Jurkat, Clone E6-1 (cell line): Measurements from ENCODE around the gene PHACTR1.

Source experiments
- DNase-seq: peaks from one replicate; pipeline ENCODE4 v3.0.0-alpha.2; 2011; ENCODE audit warnings: low read depth, low spot score
- H3K4me3 ChIP-seq: 2 replicates; pipeline ENCODE4 v1.5.1; 2011; ENCODE audit warnings: mild to moderate bottlenecking, low read length, control low read depth, moderate library complexity

The PHACTR1 gene

GRCh38 chr6:13249817-13250216, 533.2 kb downstream of the PHACTR1 start:
- H3K4me3 ChIP-seq: no peak overlapping the region
- DNase-seq: no peak

- H3K4me3 ChIP-seq: no peak overlapping the region
- no peak for DNase-seq
These were observed 534.1 kb downstream of the PHACTR1 start for GRCh38 chr6:13250703-13251102.

DNA sequence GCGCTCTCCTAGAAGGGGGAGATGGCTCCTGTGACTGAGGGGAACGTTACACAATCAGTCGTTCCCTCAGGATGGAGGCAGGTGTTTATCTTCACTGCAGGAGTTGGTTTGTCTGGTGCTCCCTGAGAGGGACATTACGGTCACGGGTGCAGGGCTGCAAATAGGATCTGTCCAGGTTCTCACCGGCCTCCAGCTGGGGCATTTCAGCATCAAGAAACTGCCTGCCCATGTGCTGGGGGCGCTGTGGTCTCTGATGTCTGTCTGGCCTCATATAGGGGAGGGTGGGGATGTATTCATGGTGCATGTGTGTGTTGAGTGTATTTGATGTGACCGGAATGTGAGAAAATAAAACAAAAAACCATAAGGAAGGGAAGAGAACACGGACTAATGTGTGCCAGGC, 534.7 kb downstream of the PHACTR1 start:
- no peak for DNase-seq
- no peak overlapping the region for H3K4me3 ChIP-seq

DNA sequence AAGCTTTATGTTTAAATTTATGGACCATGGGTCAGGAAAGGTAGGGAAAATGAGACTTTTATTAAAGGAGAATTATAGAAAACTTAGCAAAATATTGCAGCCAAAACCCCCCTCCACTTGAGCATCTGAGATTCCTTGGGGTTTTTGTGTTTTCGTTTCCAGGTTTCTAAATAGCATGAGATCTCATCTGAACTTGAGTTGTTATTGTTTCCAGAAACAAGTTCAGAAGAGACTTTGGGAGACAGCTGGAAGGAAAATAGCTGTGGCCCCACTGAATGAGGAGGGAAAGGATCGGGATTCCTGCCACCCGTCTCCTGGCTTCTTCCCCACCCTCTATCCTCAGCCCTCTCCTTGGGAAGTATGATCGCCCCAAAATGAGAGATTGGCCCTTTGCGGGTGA, 536.2 kb downstream of the PHACTR1 start:
- no peak overlapping the region for H3K4me3 ChIP-seq
- DNase-seq: no peak

GRCh38 chr6:13253272-13253671, 536.7 kb downstream of the PHACTR1 start:
- H3K4me3 ChIP-seq: no peak overlapping the region
- DNase-seq: no peak

- no peak for DNase-seq
- H3K4me3 ChIP-seq: no peak overlapping the region
These were observed 539.9 kb downstream of the PHACTR1 start for GRCh38 chr6:13256266-13257001.

GRCh38 chr6:13259393-13259792, 542.8 kb downstream of the PHACTR1 start:
- H3K4me3 ChIP-seq: no peak overlapping the region
- no peak for DNase-seq

DNA sequence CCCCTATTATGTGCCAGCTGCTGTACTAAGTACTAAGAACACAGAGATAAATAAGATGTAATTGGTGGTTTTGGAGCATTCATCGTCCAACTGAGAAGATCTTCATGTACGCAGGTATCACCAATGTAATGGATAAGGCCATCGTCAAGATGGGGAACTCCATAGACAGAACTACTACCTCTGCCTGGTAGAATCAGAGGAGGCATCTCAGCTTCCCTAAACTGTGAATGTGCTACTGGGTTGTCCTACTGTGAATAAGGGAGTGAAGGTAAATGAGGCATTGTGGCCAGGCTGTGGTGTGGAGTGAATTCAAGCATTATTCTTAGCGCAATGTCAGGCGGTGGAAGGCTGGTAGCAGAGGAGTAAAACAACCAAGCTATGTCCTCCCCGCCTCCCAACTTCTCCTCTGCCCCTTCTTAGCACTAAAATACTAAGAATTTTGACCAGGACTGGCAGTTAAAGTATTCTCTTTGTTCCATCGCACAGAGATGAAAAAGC, 543.6 kb downstream of the PHACTR1 start:
- H3K4me3 ChIP-seq: no peak overlapping the region
- no peak for DNase-seq

- DNase-seq: no peak
- H3K4me3 ChIP-seq: no peak overlapping the region
These were observed 544.3 kb downstream of the PHACTR1 start for GRCh38 chr6:13260831-13261230.

DNA sequence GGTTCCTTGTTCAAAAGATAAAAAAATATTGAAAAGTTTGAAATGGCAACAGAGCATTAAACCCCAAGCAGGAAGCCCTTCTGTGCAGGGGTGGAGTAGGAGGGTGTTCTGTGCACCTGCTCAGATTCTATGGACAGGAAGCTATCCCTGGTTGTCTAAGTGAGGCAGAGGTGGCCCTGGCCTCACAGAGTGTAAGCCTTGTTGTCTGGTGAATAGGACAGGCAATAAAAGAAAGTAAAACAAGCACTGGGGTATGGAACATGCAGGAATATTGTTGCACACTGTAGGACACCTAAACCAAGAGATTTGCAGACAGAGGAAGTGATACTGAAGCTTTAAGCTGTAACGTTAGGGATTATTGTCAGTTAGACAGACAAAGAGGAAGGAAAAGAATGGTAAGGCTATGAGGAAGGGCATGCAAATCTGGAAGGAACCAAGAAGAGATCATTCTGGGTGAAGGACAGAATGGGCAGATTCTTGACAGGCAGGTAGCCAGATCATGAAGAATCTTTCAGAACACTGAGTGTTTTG, 545.0 kb downstream of the PHACTR1 start:
- no peak overlapping the region for H3K4me3 ChIP-seq
- DNase-seq: peak; percentile 81

DNA sequence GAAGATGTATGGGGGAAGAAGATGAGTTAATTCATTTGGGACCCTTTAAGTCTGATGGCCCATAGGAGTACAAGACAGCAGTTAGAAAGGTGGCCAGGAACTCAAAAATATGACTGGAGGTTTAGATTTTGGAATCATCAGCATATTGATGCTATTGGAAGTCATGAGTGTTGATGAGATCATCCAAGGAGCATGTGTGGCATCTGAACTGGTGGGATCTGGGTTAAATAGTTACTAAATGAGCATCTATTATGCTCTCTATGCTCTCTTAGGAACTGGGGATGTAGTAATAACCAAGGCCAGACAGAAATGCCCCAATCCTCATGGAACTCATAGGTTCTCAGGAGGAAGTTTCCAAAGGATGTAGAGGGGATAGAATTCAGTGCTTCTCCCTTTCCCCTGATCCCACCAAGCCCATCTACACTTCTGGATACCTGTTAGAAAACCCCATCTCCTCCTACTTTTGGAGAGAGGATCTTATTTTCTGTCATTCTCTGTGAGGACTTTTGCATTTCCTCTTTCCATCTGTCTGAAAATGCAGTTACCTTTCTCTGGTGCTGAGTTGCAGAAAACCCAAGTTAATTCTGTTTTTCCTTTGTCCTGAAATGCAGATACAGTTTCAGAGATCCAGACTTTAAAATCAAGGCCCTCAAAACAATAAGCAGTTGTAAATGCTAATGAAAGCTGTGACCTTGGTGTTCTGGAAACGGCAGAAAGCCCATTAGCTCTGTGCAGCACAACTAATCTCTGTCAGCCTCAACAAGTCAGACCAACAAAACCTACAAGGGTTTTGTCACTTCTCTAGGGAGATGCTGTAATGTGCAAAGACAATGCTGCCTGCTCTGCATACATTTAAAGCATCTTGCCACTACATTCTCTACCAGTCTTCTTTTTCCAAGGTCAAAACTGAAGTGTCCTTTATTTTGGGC, 546.0 kb downstream of the PHACTR1 start:
- DNase-seq: no peak
- no peak overlapping the region for H3K4me3 ChIP-seq

DNA sequence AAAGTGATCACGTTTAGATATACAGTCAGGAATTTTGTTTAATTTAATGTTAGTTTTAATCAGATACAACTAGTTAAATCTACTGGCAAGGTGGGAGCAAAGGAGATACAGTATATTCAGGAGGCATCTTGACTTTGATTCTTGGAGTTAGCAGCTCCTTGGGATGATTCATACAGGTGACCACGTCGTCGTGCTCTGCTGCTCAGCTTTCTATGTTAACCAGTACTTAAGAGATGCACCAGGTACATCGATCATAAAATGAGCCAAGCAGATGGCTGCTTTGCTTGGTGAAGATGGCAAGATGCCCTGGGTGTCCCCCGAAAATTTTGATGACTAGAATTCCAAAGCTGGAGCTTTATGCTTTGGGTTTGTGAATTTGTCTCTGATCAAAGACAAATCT, 547.1 kb downstream of the PHACTR1 start:
- no peak overlapping the region for H3K4me3 ChIP-seq
- no peak for DNase-seq

GRCh38 chr6:13267142-13267651, 550.6 kb downstream of the PHACTR1 start:
- H3K4me3 ChIP-seq: no peak overlapping the region
- DNase-seq: no peak

- no peak overlapping the region for H3K4me3 ChIP-seq
- DNase-seq: no peak
These were observed 552.4 kb downstream of the PHACTR1 start for GRCh38 chr6:13268913-13269518.

DNA sequence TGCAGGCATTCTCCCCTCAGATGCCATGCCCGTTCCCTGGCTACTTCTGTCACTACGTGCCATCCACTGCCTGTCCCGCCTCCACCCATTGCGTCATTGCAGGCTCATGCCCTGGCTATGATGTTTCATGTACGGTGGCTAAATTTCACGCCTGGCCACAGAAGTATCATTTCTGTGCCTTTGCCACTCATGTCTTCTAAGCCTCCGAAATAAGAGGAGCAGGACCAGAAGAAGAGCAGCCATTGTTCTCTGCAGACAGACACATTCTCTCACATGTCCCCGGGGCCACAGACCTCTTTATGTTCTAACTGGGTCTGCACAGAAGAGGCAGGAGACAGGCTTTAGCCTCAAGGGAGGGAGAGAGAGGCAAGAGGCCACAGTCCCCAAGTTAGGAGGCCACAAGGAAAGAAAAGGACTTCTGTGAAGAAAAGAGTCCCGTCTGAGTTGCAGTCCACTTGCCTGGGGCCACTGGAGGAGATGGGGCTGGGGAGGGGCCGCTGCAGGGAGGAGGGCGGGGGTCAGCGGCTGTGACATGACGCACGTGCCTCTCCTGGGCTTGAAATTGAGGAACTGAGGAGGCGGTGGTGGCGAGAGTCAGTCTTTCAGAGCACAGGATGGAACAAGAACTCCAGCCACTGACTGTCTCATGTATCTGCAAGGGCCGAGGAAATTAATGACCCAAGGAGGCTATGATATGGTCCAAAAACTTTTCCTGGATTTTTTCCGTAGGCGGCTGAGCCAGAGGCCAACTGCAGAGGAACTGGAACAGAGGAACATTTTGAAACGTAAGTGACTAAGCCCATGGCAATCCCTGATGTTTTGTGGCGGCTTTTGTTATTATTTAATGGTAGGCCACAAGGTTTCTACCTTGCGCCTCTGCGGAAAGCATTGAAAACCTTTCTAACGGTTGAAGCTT, 555.8 kb downstream of the PHACTR1 start:
- no peak for DNase-seq
- H3K4me3 ChIP-seq: no peak overlapping the region

DNA sequence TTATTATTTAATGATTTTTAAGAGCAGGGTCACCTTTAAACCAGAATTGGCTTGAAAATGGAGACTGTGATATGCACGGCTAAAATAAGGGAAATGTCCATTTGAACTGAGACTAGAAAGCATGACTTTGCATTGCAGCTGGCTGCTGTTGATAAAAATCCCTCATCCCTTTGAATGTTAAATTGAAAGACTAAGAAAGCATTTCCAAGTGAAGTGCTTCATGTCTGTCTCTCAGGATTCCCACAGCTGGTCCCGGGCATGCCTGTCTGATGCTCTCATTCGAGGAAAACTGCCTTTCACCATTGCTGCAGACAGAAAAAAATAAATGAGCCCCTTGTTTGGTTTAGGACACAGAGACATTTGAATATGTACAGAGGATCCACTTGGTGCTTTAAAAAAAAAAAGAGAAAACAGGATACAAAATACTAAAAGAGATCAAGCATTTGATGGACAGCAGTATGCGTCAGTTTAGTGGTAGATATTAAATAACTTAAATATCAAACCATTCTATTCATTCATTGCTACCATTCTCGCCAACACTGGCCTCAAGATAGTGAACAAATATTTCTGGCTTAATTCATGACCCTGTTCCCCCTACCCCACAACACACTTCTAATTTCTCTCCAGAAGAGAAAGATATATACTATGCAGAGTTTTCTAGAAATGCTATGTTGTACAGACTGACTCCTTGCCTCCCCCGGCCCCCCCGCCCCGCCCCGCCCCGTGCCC, 556.8 kb downstream of the PHACTR1 start:
- no peak overlapping the region for H3K4me3 ChIP-seq
- DNase-seq: no peak

- H3K4me3 ChIP-seq: no peak overlapping the region
- no peak for DNase-seq
These were observed 557.6 kb downstream of the PHACTR1 start for GRCh38 chr6:13273931-13274706.
